Liver (tissue), 9 donors: ENCODE measurements around the gene CGN. TPM values are rescaled to one million over a fixed set of nuclear protein-coding genes. Genes with fewer than 3 reads are reported as not detected.

ENCODE experiments used
- DNase-seq: peaks from one replicate; pipeline ENCODE4 v3.0.0-alpha.2; 2017; ENCODE audit warnings: low spot score
- H3K27ac ChIP-seq, 2 donors: one replicate each; pipeline ENCODE4 v1.7.0; 2013; ENCODE audit warnings: inconsistent platforms in 2 of 2, low read length in 2 of 2, control low read depth in 1 of 2, low read depth in 1 of 2, mild to moderate bottlenecking in 1 of 2
- H3K27me3 ChIP-seq, 4 donors: one replicate each; pipeline versions ENCODE4 v1.6.1 to v1.7.0; 2013; ENCODE audit warnings: low read length in 3 of 4, inconsistent platforms in 1 of 4, mild to moderate bottlenecking in 1 of 4, moderate library complexity in 1 of 4; ENCODE audit not compliant: control insufficient read depth in 4 of 4, insufficient read depth in 4 of 4
- H3K36me3 ChIP-seq, 4 donors: one replicate each; pipeline versions ENCODE4 v1.6.1 to v1.7.0; 2013; ENCODE audit warnings: low read length in 3 of 4, mild to moderate bottlenecking in 3 of 4, low read depth in 1 of 4, moderate library complexity in 1 of 4; ENCODE audit not compliant: control insufficient read depth in 4 of 4, insufficient read depth in 3 of 4
- H3K4me1 ChIP-seq, 4 donors: one replicate each; pipeline versions ENCODE4 v1.6.1 to v1.7.0; 2013; ENCODE audit warnings: low read length in 3 of 4, mild to moderate bottlenecking in 3 of 4, moderate library complexity in 1 of 4; ENCODE audit not compliant: control insufficient read depth in 4 of 4, insufficient read depth in 4 of 4
- H3K4me3 ChIP-seq, 3 donors: one replicate each; pipeline versions ENCODE4 v1.6.1 to v1.7.0; 2013; ENCODE audit warnings: low read length in 3 of 3, control low read depth in 1 of 3, low read depth in 1 of 3, mild to moderate bottlenecking in 1 of 3
- H3K9ac ChIP-seq, 2 donors: one replicate each; pipeline ENCODE4 v1.7.0; 2013; ENCODE audit warnings: low read length in 2 of 2, mild to moderate bottlenecking in 2 of 2, moderate library complexity in 2 of 2, control low read depth in 1 of 2, low read depth in 1 of 2
- H3K9me3 ChIP-seq, 4 donors: one replicate each; pipeline versions ENCODE4 v1.6.1 to v1.7.0; 2013; ENCODE audit warnings: low read length in 3 of 4; ENCODE audit not compliant: control insufficient read depth in 4 of 4
- EGR1 ChIP-seq, 2 donors: IDR thresholded peaks; 2 replicates each; pipeline ENCODE4 v1.6.1; 2016 to 2018; ENCODE audit warnings: antibody characterized with exemption in 2 of 2, low read depth in 2 of 2
- GABPA ChIP-seq, 2 donors: IDR thresholded peaks in 1 of 2; conservative IDR thresholded peaks in 1 of 2; 2 replicates each; pipeline ENCODE4 v1.6.1; 2016; ENCODE audit warnings: antibody characterized with exemption in 2 of 2, mild to moderate bottlenecking in 1 of 2, moderate library complexity in 1 of 2
- HNF4G ChIP-seq: IDR thresholded peaks from 2 replicates; pipeline ENCODE4 v1.6.1; 2016; ENCODE audit warnings: antibody characterized with exemption
- JUND ChIP-seq, 2 donors: IDR thresholded peaks; 2 replicates each; pipeline ENCODE4 v1.6.1; 2016; ENCODE audit warnings: antibody characterized with exemption in 2 of 2
- NR2F2 ChIP-seq: IDR thresholded peaks from 2 replicates; pipeline ENCODE4 v1.6.1; 2016; ENCODE audit warnings: antibody characterized with exemption
- RAD21 ChIP-seq, 2 donors: IDR thresholded peaks; 2 replicates each; pipeline ENCODE4 v1.6.1; 2016; ENCODE audit warnings: antibody characterized with exemption in 2 of 2, mild to moderate bottlenecking in 2 of 2
- REST ChIP-seq: IDR thresholded peaks from 2 replicates; pipeline ENCODE4 v1.6.1; 2016; ENCODE audit warnings: antibody characterized with exemption, mild to moderate bottlenecking
- RXRA ChIP-seq, 2 donors: IDR thresholded peaks; 2 replicates each; pipeline ENCODE4 v1.6.1; 2017 to 2018; ENCODE audit warnings: antibody characterized with exemption in 2 of 2, mild to moderate bottlenecking in 1 of 2
- SP1 ChIP-seq: IDR thresholded peaks from 2 replicates; pipeline ENCODE4 v1.6.1; 2018; ENCODE audit warnings: antibody characterized with exemption, mild to moderate bottlenecking
- TAF1 ChIP-seq: conservative IDR thresholded peaks from 2 replicates; pipeline ENCODE4 v1.6.1; 2016; ENCODE audit warnings: antibody characterized with exemption, mild to moderate bottlenecking
- YY1 ChIP-seq: IDR thresholded peaks from 2 replicates; pipeline ENCODE4 v1.6.1; 2016; ENCODE audit warnings: antibody characterized with exemption, mild to moderate bottlenecking
- WGBS: extraction: QIAGEN DNeasy Blood & Tissue Kit; methylation state at CpG from one replicate; pipeline ENCODE4 v1.1.7; 2013; 5-methylcytosine and 5-hydroxymethylcytosine counted together
- polyA plus RNA-seq, 2 donors: library from polyadenylated mRNA; stranded (reverse) in 1 of 2; unstranded in 1 of 2; fragments of 200-250 nt in 1 of 2; fragments of >200 nt in 1 of 2; fragmentation: Nextera tagmentation in 1 of 2; extraction: Ambion mirVana in 1 of 2; gene quantifications; one replicate each; pipeline versions ENCODE4 v1.2.1 to v1.2.3, GENCODE V29; 2013 to 2015
- total RNA-seq, 2 donors: library from RNA; depleted of rRNA; stranded (reverse); fragments of >200 nt; gene quantifications; one replicate each; pipeline ENCODE4 v1.2.3, GENCODE V29; 2014
- TF ChIP-seq, protein P1 (sequence below): IDR thresholded peaks from 2 replicates; pipeline ENCODE4 v1.6.1; 2016; ENCODE audit warnings: antibody characterized with exemption
- TF ChIP-seq, protein P2 (sequence below): fragments of 150-350 bp; IDR thresholded peaks from 2 replicates; pipeline ENCODE4 v1.5.1; 2017; ENCODE audit warnings: improper control_type of control experiment, low read depth, low read length; ENCODE audit not compliant: missing input control
- donor health status: healthy.
- donor health status: healthy.
- donor health status: healthy.
- donor health status: healthy.
- donor health status: healthy.

CGN gene
- total and polyA plus RNA-seq, 4 donors, result 16.9 to 48.9 (median 19.4) TPM

DNA sequence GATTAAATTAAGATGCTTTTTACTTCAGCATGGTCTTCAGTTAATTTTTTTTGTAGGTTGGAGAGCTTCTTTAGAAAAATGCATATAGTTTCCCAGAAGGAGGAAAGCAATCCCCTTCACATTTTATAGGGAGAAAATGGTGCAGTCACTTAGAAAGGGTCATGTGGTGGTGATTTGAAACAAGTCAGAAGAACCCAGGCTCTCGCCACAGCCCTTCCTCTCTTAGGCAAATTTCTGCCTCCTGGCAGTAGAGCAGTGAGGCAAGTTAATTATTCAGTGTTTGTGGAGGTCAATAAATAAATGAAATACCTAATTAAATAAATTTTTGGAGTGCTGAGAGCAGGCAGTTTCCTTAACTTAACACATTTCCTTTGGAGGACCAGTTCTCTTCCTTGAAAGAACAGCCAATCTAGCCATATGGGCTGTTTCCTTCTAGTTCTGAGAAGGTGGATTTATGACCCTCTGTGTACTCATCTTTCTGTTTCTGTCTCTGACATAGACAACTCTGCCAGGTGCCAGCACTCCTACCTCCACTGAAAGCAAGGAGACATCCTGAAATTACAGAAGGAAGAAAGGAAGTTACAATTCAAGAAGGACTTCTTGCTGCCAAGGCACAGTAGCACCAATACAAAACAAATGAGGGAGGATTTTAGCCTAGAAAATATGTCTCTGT, 32.9 kb upstream of the CGN start:
- no peak for DNase-seq
- no peaks in the 10 kb centered on the region for H3K4me1 ChIP-seq
- no peak overlapping the region for H3K4me3 ChIP-seq
- peaks cover 0 to under 1% (median 0%) of the 10 kb centered on the region in 4 donors for H3K36me3 ChIP-seq
- H3K9me3 ChIP-seq, result peaks cover 0 to 6% (median 0%) of the 10 kb centered on the region in 4 donors
- H3K9ac ChIP-seq, result no peak overlapping the region
- no peak overlapping the region for H3K27ac ChIP-seq
- H3K27me3 ChIP-seq, result no peaks in the 10 kb centered on the region
- TF ChIP-seq JUND (IDR thresholded peaks at IDR 0.05), result no peak
- TF ChIP-seq REST, result no peak
- TF ChIP-seq, protein P1, sequence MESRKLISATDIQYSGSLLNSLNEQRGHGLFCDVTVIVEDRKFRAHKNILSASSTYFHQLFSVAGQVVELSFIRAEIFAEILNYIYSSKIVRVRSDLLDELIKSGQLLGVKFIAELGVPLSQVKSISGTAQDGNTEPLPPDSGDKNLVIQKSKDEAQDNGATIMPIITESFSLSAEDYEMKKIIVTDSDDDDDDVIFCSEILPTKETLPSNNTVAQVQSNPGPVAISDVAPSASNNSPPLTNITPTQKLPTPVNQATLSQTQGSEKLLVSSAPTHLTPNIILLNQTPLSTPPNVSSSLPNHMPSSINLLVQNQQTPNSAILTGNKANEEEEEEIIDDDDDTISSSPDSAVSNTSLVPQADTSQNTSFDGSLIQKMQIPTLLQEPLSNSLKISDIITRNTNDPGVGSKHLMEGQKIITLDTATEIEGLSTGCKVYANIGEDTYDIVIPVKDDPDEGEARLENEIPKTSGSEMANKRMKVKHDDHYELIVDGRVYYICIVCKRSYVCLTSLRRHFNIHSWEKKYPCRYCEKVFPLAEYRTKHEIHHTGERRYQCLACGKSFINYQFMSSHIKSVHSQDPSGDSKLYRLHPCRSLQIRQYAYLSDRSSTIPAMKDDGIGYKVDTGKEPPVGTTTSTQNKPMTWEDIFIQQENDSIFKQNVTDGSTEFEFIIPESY, result no peak
- TF ChIP-seq HNF4G, result no peak
- TF ChIP-seq, protein P2, sequence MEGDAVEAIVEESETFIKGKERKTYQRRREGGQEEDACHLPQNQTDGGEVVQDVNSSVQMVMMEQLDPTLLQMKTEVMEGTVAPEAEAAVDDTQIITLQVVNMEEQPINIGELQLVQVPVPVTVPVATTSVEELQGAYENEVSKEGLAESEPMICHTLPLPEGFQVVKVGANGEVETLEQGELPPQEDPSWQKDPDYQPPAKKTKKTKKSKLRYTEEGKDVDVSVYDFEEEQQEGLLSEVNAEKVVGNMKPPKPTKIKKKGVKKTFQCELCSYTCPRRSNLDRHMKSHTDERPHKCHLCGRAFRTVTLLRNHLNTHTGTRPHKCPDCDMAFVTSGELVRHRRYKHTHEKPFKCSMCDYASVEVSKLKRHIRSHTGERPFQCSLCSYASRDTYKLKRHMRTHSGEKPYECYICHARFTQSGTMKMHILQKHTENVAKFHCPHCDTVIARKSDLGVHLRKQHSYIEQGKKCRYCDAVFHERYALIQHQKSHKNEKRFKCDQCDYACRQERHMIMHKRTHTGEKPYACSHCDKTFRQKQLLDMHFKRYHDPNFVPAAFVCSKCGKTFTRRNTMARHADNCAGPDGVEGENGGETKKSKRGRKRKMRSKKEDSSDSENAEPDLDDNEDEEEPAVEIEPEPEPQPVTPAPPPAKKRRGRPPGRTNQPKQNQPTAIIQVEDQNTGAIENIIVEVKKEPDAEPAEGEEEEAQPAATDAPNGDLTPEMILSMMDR, result no peak
- TF ChIP-seq YY1, result no peak
- TF ChIP-seq RXRA (IDR thresholded peaks at IDR 0.05), result no peak
- no peak for TF ChIP-seq RAD21 (IDR thresholded peaks at IDR 0.05)
- no peak for TF ChIP-seq EGR1 (IDR thresholded peaks at IDR 0.05; ENCODE audit: low read depth in 2 of 2)
- TF ChIP-seq SP1, result no peak
- TF ChIP-seq GABPA (IDR thresholded peaks at IDR 0.05 in 1 of 2, conservative IDR thresholded peaks at IDR 0.05 in 1 of 2), result no peak
- no peak for TF ChIP-seq NR2F2
- WGBS, result 86% methylated on average over 1 of the region's 1 CpG

DNA sequence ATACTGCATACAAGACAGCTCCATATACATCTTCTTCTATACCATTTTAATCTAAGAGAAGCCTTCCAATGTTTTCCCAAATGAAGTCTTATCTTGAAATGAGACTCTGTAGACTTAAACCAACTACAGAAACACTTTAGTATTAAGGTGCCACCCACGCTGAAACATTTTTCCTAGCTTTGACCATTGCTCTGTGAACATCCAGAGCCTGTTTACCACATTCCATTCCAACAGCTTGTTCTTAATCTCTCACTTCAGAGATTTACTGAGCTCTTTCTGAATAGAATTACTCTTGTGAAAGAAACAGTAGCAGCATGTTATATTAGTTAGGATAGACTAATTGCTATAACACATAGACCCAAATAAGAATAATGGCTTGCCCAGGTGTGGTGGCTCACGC, 32.3 kb upstream of the CGN start:
- 87% methylated on average over 2 of the region's 2 CpGs for WGBS
- H3K27ac ChIP-seq, result no peak overlapping the region
- H3K4me1 ChIP-seq, result no peaks in the 10 kb centered on the region
- H3K27me3 ChIP-seq, result no peaks in the 10 kb centered on the region
- no peaks in the 10 kb centered on the region for H3K36me3 ChIP-seq
- TF ChIP-seq TAF1 (no peak), RAD21 (IDR thresholded peaks at IDR 0.05) (no peak), JUND (IDR thresholded peaks at IDR 0.05) (no peak)
- H3K4me3 ChIP-seq, result no peak overlapping the region
- H3K9me3 ChIP-seq, result peaks cover 0 to 6% (median 0%) of the 10 kb centered on the region in 4 donors
- no peak for DNase-seq
- H3K9ac ChIP-seq, result no peak overlapping the region
